HG03342 (cell line): ENCODE data around the gene SLC38A1.

Source experiments
- ATAC-seq: cut with Tn5 transposase; IDR thresholded peaks from one replicate; pipeline ENCODE4 v1.9.1; 2021; ENCODE audit warnings: mild to moderate bottlenecking, moderate library complexity; ENCODE audit not compliant: unreplicated experiment

Gene SLC38A1

GRCh38 chr12:46234000-46234399 lies 34.8 kb downstream of the SLC38A1 start:
- no peak for ATAC-seq

GRCh38 chr12:46233423-46233822 lies 35.4 kb downstream of the SLC38A1 start:
- ATAC-seq: no peak

GRCh38 chr12:46230983-46231382 lies 37.9 kb downstream of the SLC38A1 start:
- ATAC-seq: no peak

- ATAC-seq: no peak
Measured at GRCh38 chr12:46230306-46230705, 38.5 kb downstream of the SLC38A1 start.

GRCh38 chr12:46227616-46228015 lies 41.2 kb downstream of the SLC38A1 start:
- ATAC-seq: no peak

DNA sequence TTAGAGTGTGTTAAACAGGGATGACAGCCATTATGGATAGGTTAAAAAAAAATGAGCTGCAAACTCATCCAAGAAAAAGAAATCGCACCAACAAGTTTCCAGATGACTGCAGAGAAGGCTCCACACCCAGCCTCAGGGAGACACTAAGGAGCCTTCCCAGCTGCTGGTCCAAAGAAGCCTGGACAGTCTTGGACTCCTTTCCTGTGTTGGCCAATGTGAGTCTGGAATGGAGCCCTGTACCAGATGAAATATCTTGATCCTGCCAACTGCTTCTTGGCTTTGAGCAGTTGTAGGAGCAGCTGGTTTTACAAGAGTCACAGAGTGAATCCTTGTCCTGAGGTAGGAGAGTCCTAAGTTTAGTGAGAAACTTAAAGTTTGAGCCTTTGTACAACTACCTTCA lies 44.5 kb downstream of the SLC38A1 start:
- ATAC-seq: no peak

DNA sequence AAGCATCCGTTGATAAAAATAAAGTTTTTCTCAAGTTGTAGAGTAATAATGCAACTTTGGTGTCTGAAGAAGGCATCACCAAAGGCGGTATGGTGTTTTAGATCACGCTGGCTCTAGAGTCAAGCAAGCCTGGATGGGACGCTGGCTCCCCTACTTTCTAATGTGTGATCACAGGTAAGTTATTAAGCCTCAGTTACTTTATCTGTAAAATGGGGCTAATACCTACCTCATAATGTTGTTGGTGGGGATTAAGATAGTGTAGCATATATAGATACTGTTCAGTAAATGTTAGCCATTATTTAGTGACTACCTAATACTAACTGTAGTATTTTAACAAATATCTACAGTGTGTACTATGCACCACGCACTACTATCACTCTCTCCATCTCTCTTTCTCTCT lies 45.8 kb downstream of the SLC38A1 start:
- no peak for ATAC-seq

DNA sequence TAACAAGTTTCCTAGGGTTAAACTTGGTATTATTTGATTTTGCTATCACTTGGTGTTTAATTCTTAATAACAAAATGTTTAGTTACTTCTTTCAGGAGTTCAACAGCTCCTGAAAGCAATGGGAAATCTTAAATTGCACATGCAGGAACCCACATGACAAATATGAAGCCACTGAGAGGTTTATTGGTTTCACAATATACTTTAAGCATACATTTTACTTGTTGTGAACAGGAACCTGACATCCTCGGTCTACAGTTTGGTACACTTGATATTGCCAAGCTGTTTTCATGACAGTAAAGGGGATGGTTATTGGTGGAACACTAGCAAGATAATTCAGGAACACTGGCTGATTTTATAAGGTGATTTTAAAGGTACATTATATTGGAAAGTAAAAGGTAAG lies 46.2 kb downstream of the SLC38A1 start:
- ATAC-seq: no peak

DNA sequence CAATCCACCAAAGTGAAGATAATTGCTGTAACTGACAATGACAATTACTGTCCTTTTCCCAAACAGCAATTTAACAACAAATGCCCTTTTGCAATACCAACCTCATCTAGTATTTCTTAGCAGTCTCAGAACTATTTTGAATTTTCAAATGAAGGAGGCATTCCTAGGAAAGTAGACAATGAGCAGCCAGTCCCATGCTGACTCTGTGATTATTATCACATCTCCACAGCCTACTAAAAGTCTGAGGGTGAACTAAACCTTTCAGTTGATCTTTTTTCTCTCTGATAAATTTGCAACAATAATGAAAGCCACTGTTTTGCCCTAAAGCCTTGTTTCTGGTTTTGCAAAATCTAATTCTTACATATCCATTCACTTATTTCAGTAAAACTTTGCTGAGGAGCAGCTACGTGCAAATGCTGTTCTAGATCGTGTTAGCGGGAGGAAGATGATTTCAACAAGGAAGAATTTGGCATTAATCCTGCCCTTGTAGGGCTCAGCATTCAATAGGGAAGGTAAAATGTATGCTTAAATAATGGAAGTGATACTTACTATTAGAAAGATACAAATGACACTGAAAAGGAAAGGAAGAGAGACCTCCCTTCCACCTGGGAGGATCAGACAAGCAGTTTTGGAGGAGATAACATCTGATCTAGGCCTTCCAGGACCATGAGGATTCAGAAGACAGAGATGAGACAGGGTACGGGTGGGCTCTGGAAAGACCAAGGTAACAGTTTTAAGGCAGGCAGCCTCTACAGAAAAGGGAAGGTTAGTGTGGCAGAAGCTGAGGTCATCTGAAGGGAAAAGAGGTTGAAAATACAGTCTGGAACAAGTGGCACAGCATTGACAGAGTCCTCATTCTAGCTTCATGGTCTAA lies 47.4 kb downstream of the SLC38A1 start:
- no peak for ATAC-seq

GRCh38 chr12:46219877-46220655 lies 48.8 kb downstream of the SLC38A1 start:
- no peak for ATAC-seq

DNA sequence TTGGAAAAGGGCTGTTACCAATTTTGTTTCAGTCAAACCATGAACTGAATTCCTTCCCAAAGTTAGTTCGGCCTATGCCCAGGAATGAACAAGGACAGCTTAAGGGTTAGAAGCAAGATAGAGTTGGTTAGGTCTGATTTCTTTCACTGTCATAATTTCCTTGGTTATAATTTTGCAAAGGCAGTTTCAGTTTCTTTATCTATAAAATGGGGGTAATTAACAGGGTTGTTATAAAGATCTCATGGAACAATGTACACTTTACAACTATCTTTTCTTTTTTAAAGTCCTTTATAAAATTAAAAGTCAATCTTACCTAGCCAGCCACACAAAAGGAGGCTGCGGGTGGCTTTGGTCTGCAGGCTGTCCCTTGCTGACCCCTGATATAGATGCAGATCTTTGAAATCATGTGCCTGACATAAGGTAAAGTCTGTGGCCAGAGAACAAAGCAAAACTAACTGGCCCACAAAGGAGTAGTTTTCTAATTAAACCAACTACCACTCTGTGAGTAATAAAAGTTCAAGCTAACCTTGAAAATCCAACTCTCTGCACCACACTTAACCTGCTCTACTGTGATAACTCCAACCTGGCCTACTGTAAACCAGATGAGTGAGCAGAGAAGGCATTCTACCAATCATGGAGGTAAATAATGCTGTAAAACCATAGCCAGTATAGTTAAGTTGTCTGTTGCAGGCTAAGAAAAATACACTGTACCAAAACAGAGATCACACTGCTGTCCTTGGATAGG lies 49.5 kb downstream of the SLC38A1 start:
- no peak for ATAC-seq

DNA sequence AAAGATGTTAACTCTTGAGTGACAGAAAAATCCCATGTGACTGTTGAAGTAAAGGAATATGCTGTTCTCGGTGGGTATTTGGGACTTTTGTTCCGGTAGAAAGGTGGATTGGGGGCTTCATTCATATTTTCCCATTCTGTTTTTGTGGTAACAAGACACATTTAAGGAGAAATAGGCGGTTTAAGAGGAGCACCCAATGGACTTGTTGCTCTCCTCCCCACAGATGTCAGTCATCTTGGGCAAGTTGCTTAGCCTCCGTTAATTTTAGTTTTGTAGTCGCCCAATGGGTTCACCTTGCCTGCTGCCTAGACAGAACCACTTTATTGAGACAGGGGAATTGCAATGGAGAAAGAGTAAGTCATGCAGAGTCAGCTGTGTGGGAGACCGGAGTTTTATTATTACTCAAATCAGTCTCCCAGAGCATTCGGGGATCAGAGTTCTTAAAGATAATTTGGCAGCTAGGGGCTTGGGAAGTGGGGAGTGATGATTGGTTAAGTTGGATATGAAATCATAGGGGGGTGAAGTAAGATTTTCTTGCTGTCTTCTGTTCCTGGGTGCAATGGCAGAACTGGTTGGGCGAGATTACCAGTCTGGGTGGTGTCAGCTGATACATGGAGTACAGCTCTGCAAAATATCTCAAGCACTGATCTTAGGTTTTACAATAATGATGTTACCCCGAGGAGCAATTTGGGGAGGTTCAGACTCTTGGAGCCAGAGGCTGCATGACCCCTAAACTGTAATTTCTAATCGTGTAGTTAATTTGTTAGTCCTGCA lies 50.3 kb downstream of the SLC38A1 start:
- no peak for ATAC-seq

DNA sequence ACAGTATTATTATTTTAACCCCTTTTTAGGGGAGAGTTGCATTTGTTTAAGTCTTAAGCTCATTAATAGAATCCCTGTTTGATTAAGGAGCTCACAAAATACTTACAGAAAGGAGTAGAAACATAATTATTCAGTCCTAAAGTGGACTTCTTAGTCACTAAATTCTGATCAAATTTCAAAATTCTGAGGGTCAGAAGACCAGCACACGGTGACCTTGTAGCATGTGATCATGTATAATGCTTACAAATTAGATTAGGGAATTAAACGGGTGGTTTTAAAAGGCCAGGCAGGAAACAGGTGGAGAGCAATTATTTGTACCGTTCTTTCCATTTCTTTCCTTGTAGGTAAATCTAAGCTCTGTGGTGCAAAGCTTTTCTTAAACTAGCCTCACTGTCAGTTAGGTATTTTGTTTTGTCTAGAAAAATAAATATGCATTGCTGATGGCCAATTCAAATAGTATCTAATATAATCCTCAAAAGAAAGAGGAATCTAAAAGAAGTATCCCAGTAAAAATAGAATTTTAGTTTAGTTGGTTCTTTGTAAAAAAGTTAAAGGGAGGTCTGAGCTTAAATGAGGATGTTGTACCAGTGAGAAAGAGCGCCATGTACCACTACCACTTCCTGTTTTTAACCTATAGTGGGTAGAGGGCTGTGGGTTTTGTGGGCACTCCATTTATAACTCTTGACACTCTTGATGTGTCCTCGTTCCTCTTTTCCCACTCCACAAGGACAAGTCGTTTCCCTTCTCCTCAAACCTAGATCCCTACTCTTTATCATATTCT lies 51.1 kb downstream of the SLC38A1 start:
- ATAC-seq: peak; percentile 52

- peak; percentile 48 for ATAC-seq
Measured at GRCh38 chr12:46214668-46215436, 54.0 kb downstream of the SLC38A1 start.

- ATAC-seq: no peak
Measured at GRCh38 chr12:46212108-46212982, 56.5 kb downstream of the SLC38A1 start.

GRCh38 chr12:46210873-46211439 lies 57.9 kb downstream of the SLC38A1 start:
- no peak for ATAC-seq

DNA sequence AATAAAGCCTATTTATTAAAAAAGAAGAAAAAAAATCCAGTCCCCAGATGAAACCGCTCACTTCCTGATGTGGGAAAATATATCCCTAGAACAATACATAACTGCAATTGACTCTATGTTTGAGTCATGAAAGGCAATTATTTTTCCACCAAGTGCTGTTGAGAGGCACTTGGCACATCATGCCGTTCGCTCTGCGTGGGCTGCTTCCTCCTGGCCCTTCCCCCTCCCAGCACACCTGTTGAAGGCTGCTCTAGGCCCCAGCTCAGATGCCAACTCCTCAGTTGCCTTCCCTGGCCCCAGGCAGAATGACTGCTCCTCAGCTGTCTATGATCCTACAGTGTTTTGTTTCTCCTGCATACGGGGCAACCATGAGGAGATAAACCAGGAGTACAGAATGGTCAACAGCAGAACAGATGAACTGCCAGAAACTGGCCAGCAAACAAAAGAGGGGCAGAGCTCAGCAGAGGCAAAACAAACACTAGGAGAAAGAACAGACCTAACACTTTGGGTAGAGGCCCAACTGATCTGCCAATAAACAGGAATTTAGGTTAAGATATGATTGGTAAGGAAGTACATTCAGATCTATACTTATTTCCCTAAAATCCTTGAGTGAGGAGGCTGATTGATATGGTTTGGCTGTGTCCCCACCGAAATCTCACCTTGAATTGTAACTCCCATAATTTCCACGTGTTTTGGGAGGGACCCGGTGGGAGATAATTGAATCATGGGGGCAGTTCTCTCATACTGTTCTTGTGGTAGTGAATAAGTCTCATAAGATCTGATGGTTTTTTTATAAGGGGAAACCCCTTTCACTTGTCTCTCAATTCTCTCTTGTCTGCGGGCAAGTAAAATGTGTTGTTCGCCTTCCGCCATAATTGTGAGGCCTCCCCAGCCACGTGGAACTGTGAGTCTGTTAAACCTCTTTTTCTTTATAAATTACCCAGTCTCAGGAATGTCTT lies 58.6 kb downstream of the SLC38A1 start:
- ATAC-seq: peak; percentile 49
